Common myeloid progenitor, CD34-positive (primary cell): ENCODE data around the gene SH2D3C.

Experiments
- CTCF ChIA-PET: fragments of 350-600 bp; sonication (Branson Sonifier 250); formaldehyde crosslinking; loops from one replicate; lab custom pipeline; 2021; ENCODE audit warnings: antibody characterized with exemption; lab: Charles Lee
- POLR2A ChIA-PET: fragments of 350-600 bp; sonication (Branson Sonifier 250); formaldehyde crosslinking; loops from one replicate; lab custom pipeline; 2021; ENCODE audit warnings: antibody characterized with exemption; lab: Charles Lee
- DNase-seq, 3 donors: peaks; one replicate each; pipeline versions ENCODE4 v3.0.0 to v3.0.0-alpha.2; 2013
- H3K27ac ChIP-seq, 2 experiments: 1 replicate in 1 of 2; 2 replicates in 1 of 2; pipeline ENCODE4 v1.7.0; 2013; ENCODE audit warnings: inconsistent platforms in 2 of 2, low read length in 2 of 2, mild to moderate bottlenecking in 2 of 2, low read depth in 1 of 2, moderate library complexity in 1 of 2; ENCODE audit not compliant: severe bottlenecking in 2 of 2, insufficient read depth in 1 of 2, poor library complexity in 1 of 2
- H3K27me3 ChIP-seq, 5 experiments: replicated peaks in 2 of 5; 1 replicate in 3 of 5; 2 replicates in 2 of 5; pipeline versions ENCODE4 v1.6.1 to v1.7.0; 2013; ENCODE audit warnings: low read length in 4 of 5, mild to moderate bottlenecking in 2 of 5, moderate library complexity in 2 of 5, inconsistent platforms in 1 of 5; ENCODE audit not compliant: insufficient read depth in 5 of 5, control insufficient read depth in 4 of 5
- H3K36me3 ChIP-seq, 4 experiments: 1 replicate in 2 of 4; 2 replicates in 2 of 4; pipeline versions ENCODE4 v1.6.1 to v1.7.0; 2013; ENCODE audit warnings: low read length in 3 of 4, control low read depth in 1 of 4, mild to moderate bottlenecking in 1 of 4; ENCODE audit not compliant: control insufficient read depth in 4 of 4, insufficient read depth in 4 of 4
- H3K4me1 ChIP-seq, 4 experiments: 1 replicate in 3 of 4; 2 replicates in 1 of 4; pipeline versions ENCODE4 v1.6.1 to v1.7.1; 2013; ENCODE audit warnings: low read length in 3 of 4, mild to moderate bottlenecking in 3 of 4, control low read depth in 1 of 4, inconsistent platforms in 1 of 4, moderate library complexity in 1 of 4; ENCODE audit not compliant: control insufficient read depth in 4 of 4, insufficient read depth in 4 of 4; ENCODE audit errors: control extremely low read depth in 1 of 4
- H3K4me3 ChIP-seq, 7 experiments: 1 replicate in 4 of 7; 2 replicates in 3 of 7; pipeline versions ENCODE4 v1.5.1 to v1.7.0; 2013; ENCODE audit warnings: mild to moderate bottlenecking in 7 of 7, low read length in 6 of 7, moderate library complexity in 6 of 7, inconsistent platforms in 2 of 7, low read depth in 2 of 7, control low read depth in 1 of 7; ENCODE audit not compliant: insufficient read depth in 4 of 7, control insufficient read depth in 1 of 7; ENCODE audit errors: extremely low read depth in 1 of 7
- H3K9me3 ChIP-seq, 5 experiments: 1 replicate in 4 of 5; 2 replicates in 1 of 5; pipeline versions ENCODE4 v1.6.1 to v1.7.1; 2013; ENCODE audit warnings: low read length in 4 of 5, mild to moderate bottlenecking in 2 of 5, inconsistent platforms in 1 of 5, low read depth in 1 of 5, moderate library complexity in 1 of 5; ENCODE audit not compliant: control insufficient read depth in 4 of 5, insufficient read depth in 2 of 5; ENCODE audit errors: control extremely low read depth in 1 of 5
- WGBS: methylation state at CpG from one replicate; pipeline ENCODE4 v1.1.5; 2013; ENCODE audit not compliant: insufficient coverage; 5-methylcytosine and 5-hydroxymethylcytosine counted together

SH2D3C gene

GRCh38 chr9:127705577-127706379 is 72.7 kb downstream of the SH2D3C start:
- CTCF ChIA-PET, result interaction anchor here (0.7 to 1.6 kb wide), 3 partner anchors 8 to 201 kb away, joined by 3 to 5 read pairs (median 3); no protein-coding TSS in a partner anchor
- Histone ChIP-seq H3K27me3 (peaks cover 0 to 2% (median 0%) of the 10 kb centered on the region in 5 experiments), H3K9me3 (peaks cover 0 to 5% (median 0%) of the 10 kb centered on the region in 5 experiments), H3K4me1 (peaks cover 0 to 11% (median 8%) of the 10 kb centered on the region in 4 experiments), H3K27ac (no peak overlapping the region), H3K4me3 (no peak overlapping the region), H3K36me3 (no peaks in the 10 kb centered on the region)
- no peak for DNase-seq
- WGBS, result 99% methylated on average over 7 of the region's 12 CpGs
- POLR2A ChIA-PET, result no interaction called here

- CTCF ChIA-PET, result interaction anchor here (1.2 to 2.0 kb wide), 3 partner anchors 12 to 113 kb away, joined by 3 to 4 read pairs (median 3); partner anchors contain the start of genes PTRH1, TOR2A and TTC16
- WGBS, result 88% methylated on average over 7 of the region's 9 CpGs
- peaks cover 0 to 17% (median 12%) of the 10 kb centered on the region in 4 experiments for H3K4me1 ChIP-seq
- H3K9me3 ChIP-seq, result no peaks in the 10 kb centered on the region
- H3K4me3 ChIP-seq, result no peak overlapping the region
- no peaks in the 10 kb centered on the region for H3K27me3 ChIP-seq
- no peaks in the 10 kb centered on the region for H3K36me3 ChIP-seq
- POLR2A ChIA-PET, result no interaction called here
- DNase-seq, result no peak
- H3K27ac ChIP-seq, result no peak overlapping the region
Observed at GRCh38 chr9:127703289-127703946, 75.0 kb downstream of the SH2D3C start.

- H3K36me3 ChIP-seq, result no peaks in the 10 kb centered on the region
- ChIA-PET CTCF (interaction anchor here (1.4 kb wide), 1 partner anchor 10 kb away, joined by 3 read pairs; no protein-coding TSS in a partner anchor), POLR2A (no interaction called here)
- no peak overlapping the region for H3K4me3 ChIP-seq
- peaks cover 0 to 6% (median 5%) of the 10 kb centered on the region in 4 experiments for H3K4me1 ChIP-seq
- no peaks in the 10 kb centered on the region for H3K9me3 ChIP-seq
- no peak for DNase-seq
- H3K27ac ChIP-seq, result no peak overlapping the region
- 100% methylated on average over 4 of the region's 5 CpGs for WGBS
- no peaks in the 10 kb centered on the region for H3K27me3 ChIP-seq
Observed at GRCh38 chr9:127700594-127701255, 77.7 kb downstream of the SH2D3C start.

DNA sequence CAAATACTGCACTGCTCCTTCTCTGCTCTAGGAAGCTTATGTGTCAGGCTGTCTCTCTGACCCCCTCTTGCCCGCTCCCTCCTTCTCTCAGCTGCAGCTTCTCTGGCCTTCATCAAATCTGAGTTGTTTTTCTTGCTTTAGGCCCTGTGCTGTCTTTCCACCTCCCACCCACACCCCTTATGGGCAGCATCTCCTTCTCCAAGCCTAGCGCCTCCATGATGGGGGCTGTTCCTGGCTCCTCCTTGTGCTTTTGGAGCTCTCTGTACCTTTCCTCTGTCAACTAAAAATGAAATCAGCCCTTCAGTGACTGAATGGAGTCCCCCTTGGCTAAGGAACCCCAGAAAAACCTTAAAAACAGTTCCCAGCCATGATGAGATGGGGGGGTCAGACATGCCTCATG is 78.3 kb downstream of the SH2D3C start:
- Histone ChIP-seq H3K4me1 (peaks cover 0 to 6% (median 5%) of the 10 kb centered on the region in 4 experiments), H3K27ac (peak overlapping the region in 1 of 2 experiments; percentile 50), H3K36me3 (no peaks in the 10 kb centered on the region), H3K4me3 (no peak overlapping the region), H3K9me3 (no peaks in the 10 kb centered on the region), H3K27me3 (no peaks in the 10 kb centered on the region)
- ChIA-PET POLR2A (interaction anchor here (0.6 kb wide), 1 partner anchor 9 kb away, joined by 3 read pairs; no protein-coding TSS in a partner anchor), CTCF (no interaction called here)
- no peak for DNase-seq
- 80% methylated on average over 2 of the region's 2 CpGs for whole genome bisulfite sequencing

DNA sequence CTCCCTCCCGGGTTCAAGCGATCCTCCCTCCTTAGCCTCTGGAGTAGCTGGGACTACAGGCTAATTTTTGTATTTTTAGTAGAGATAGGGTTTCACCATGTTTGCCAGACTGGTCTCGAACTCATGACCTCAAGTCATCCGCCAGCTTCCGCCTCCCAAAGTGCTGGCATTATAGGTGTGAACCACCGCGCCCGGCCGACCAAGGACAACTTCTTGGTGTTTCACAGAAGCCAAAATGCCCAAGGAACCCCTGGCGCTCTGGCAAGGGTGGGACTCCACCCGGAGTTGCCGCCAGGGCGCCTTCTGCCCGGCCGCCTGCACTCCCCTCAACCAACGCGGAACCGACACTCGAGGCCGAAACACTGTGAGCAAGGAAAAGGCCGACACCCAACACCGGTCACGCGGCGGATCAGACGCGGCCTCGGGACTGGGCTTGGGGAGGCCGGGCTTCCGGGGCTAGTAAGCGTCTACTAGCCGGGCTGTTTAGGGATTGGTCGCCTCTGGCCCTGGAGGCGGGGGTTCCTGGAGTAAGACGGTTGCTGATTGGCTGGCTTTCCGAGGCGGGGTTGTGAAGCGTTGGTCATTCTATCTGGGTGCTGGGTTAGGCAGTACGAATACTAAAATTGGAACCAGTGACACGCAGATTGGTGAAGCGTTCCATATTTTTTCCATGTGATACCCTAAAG is 79.3 kb downstream of the SH2D3C start:
- Histone ChIP-seq H3K27me3 (no peaks in the 10 kb centered on the region), H3K4me3 (peak overlapping the region in 6 of 7 experiments; percentile 28 to 73 (median 50)), H3K9me3 (no peaks in the 10 kb centered on the region), H3K4me1 (peaks cover 0 to 6% (median 5%) of the 10 kb centered on the region in 4 experiments), H3K36me3 (no peaks in the 10 kb centered on the region), H3K27ac (peak overlapping the region in 1 of 2 experiments; percentile 50)
- WGBS, result 11% methylated on average over 35 of the region's 41 CpGs
- POLR2A ChIA-PET, result no interaction called here
- peak; percentile 92 to 94 (median 94) for DNase-seq
- CTCF ChIA-PET, result no interaction called here

- 93% methylated on average over 3 of the region's 5 CpGs for WGBS
- ChIA-PET POLR2A (no interaction called here), CTCF (no interaction called here)
- Histone ChIP-seq H3K36me3 (no peaks in the 10 kb centered on the region), H3K27ac (peak overlapping the region in 1 of 2 experiments; percentile 34), H3K4me1 (peaks cover 0 to 6% (median 5%) of the 10 kb centered on the region in 4 experiments), H3K9me3 (no peaks in the 10 kb centered on the region), H3K4me3 (no peak overlapping the region), H3K27me3 (no peaks in the 10 kb centered on the region)
- DNase-seq, result no peak
Observed at GRCh38 chr9:127698386-127698785, 80.1 kb downstream of the SH2D3C start.
